Liver (tissue), 9 donors: ENCODE measurements around the gene PCGF2. TPM values are rescaled to one million over a fixed set of nuclear protein-coding genes. Genes with fewer than 3 reads are reported as not detected.

Source experiments
- DNase-seq: peaks from one replicate; pipeline ENCODE4 v3.0.0-alpha.2; 2017; ENCODE audit warnings: low spot score
- H3K27ac ChIP-seq, 2 donors: one replicate each; pipeline ENCODE4 v1.7.0; 2013; ENCODE audit warnings: inconsistent platforms in 2 of 2, low read length in 2 of 2, control low read depth in 1 of 2, low read depth in 1 of 2, mild to moderate bottlenecking in 1 of 2
- H3K27me3 ChIP-seq, 4 donors: one replicate each; pipeline versions ENCODE4 v1.6.1 to v1.7.0; 2013; ENCODE audit warnings: low read length in 3 of 4, inconsistent platforms in 1 of 4, mild to moderate bottlenecking in 1 of 4, moderate library complexity in 1 of 4; ENCODE audit not compliant: control insufficient read depth in 4 of 4, insufficient read depth in 4 of 4
- H3K36me3 ChIP-seq, 4 donors: one replicate each; pipeline versions ENCODE4 v1.6.1 to v1.7.0; 2013; ENCODE audit warnings: low read length in 3 of 4, mild to moderate bottlenecking in 3 of 4, low read depth in 1 of 4, moderate library complexity in 1 of 4; ENCODE audit not compliant: control insufficient read depth in 4 of 4, insufficient read depth in 3 of 4
- H3K4me1 ChIP-seq, 4 donors: one replicate each; pipeline versions ENCODE4 v1.6.1 to v1.7.0; 2013; ENCODE audit warnings: low read length in 3 of 4, mild to moderate bottlenecking in 3 of 4, moderate library complexity in 1 of 4; ENCODE audit not compliant: control insufficient read depth in 4 of 4, insufficient read depth in 4 of 4
- H3K4me3 ChIP-seq, 3 donors: one replicate each; pipeline versions ENCODE4 v1.6.1 to v1.7.0; 2013; ENCODE audit warnings: low read length in 3 of 3, control low read depth in 1 of 3, low read depth in 1 of 3, mild to moderate bottlenecking in 1 of 3
- H3K9ac ChIP-seq, 2 donors: one replicate each; pipeline ENCODE4 v1.7.0; 2013; ENCODE audit warnings: low read length in 2 of 2, mild to moderate bottlenecking in 2 of 2, moderate library complexity in 2 of 2, control low read depth in 1 of 2, low read depth in 1 of 2
- H3K9me3 ChIP-seq, 4 donors: one replicate each; pipeline versions ENCODE4 v1.6.1 to v1.7.0; 2013; ENCODE audit warnings: low read length in 3 of 4; ENCODE audit not compliant: control insufficient read depth in 4 of 4
- CTCF ChIP-seq: fragments of 150-350 bp; IDR thresholded peaks from 2 replicates; pipeline ENCODE4 v1.5.1; 2017; ENCODE audit warnings: improper control_type of control experiment, low read depth, low read length; ENCODE audit not compliant: missing input control
- EGR1 ChIP-seq, 2 donors: IDR thresholded peaks; 2 replicates each; pipeline ENCODE4 v1.6.1; 2016 to 2018; ENCODE audit warnings: antibody characterized with exemption in 2 of 2, low read depth in 2 of 2
- FOXA1 ChIP-seq: IDR thresholded peaks from 2 replicates; pipeline ENCODE4 v1.6.1; 2016; ENCODE audit warnings: antibody characterized with exemption
- FOXA2 ChIP-seq: IDR thresholded peaks from 2 replicates; pipeline ENCODE4 v1.6.1; 2016; ENCODE audit warnings: antibody characterized with exemption
- GABPA ChIP-seq, 2 donors: IDR thresholded peaks in 1 of 2; conservative IDR thresholded peaks in 1 of 2; 2 replicates each; pipeline ENCODE4 v1.6.1; 2016; ENCODE audit warnings: antibody characterized with exemption in 2 of 2, mild to moderate bottlenecking in 1 of 2, moderate library complexity in 1 of 2
- HNF4A ChIP-seq, 2 donors: conservative IDR thresholded peaks; 2 replicates each; pipeline ENCODE4 v1.6.1; 2016; ENCODE audit warnings: antibody characterized with exemption in 2 of 2, mild to moderate bottlenecking in 2 of 2
- HNF4G ChIP-seq: IDR thresholded peaks from 2 replicates; pipeline ENCODE4 v1.6.1; 2016; ENCODE audit warnings: antibody characterized with exemption
- JUND ChIP-seq, 2 donors: IDR thresholded peaks; 2 replicates each; pipeline ENCODE4 v1.6.1; 2016; ENCODE audit warnings: antibody characterized with exemption in 2 of 2
- NR2F2 ChIP-seq: IDR thresholded peaks from 2 replicates; pipeline ENCODE4 v1.6.1; 2016; ENCODE audit warnings: antibody characterized with exemption
- RAD21 ChIP-seq, 2 donors: IDR thresholded peaks; 2 replicates each; pipeline ENCODE4 v1.6.1; 2016; ENCODE audit warnings: antibody characterized with exemption in 2 of 2, mild to moderate bottlenecking in 2 of 2
- REST ChIP-seq: IDR thresholded peaks from 2 replicates; pipeline ENCODE4 v1.6.1; 2016; ENCODE audit warnings: antibody characterized with exemption, mild to moderate bottlenecking
- RXRA ChIP-seq, 2 donors: IDR thresholded peaks; 2 replicates each; pipeline ENCODE4 v1.6.1; 2017 to 2018; ENCODE audit warnings: antibody characterized with exemption in 2 of 2, mild to moderate bottlenecking in 1 of 2
- SP1 ChIP-seq: IDR thresholded peaks from 2 replicates; pipeline ENCODE4 v1.6.1; 2018; ENCODE audit warnings: antibody characterized with exemption, mild to moderate bottlenecking
- TAF1 ChIP-seq: conservative IDR thresholded peaks from 2 replicates; pipeline ENCODE4 v1.6.1; 2016; ENCODE audit warnings: antibody characterized with exemption, mild to moderate bottlenecking
- YY1 ChIP-seq: IDR thresholded peaks from 2 replicates; pipeline ENCODE4 v1.6.1; 2016; ENCODE audit warnings: antibody characterized with exemption, mild to moderate bottlenecking
- WGBS: extraction: QIAGEN DNeasy Blood & Tissue Kit; methylation state at CpG from one replicate; pipeline ENCODE4 v1.1.7; 2013; 5-methylcytosine and 5-hydroxymethylcytosine counted together
- polyA plus RNA-seq, 2 donors: library from polyadenylated mRNA; stranded (reverse) in 1 of 2; unstranded in 1 of 2; fragments of 200-250 nt in 1 of 2; fragments of >200 nt in 1 of 2; fragmentation: Nextera tagmentation in 1 of 2; extraction: Ambion mirVana in 1 of 2; gene quantifications; one replicate each; pipeline versions ENCODE4 v1.2.1 to v1.2.3, GENCODE V29; 2013 to 2015
- total RNA-seq, 2 donors: library from RNA; depleted of rRNA; stranded (reverse); fragments of >200 nt; gene quantifications; one replicate each; pipeline ENCODE4 v1.2.3, GENCODE V29; 2014
- TF ChIP-seq, protein P1 (sequence below): IDR thresholded peaks from 2 replicates; pipeline ENCODE4 v1.6.1; 2016; ENCODE audit warnings: antibody characterized with exemption
- TF ChIP-seq, protein P2 (sequence below): IDR thresholded peaks from 2 replicates; pipeline ENCODE4 v1.6.1; 2016; ENCODE audit warnings: antibody characterized with exemption
- TF ChIP-seq, protein P3 (sequence below): IDR thresholded peaks from 2 replicates; pipeline ENCODE4 v1.6.1; 2016; ENCODE audit warnings: antibody characterized with exemption
- donor health status: healthy.
- donor health status: healthy.
- donor health status: healthy.
- donor health status: healthy.
- donor health status: healthy.

PCGF2 gene
- total and polyA plus RNA-seq, 4 donors, result 1.2 to 3.2 (median 1.8) TPM

- DNase-seq, result no peak
- WGBS, result 92% methylated on average over 5 of the region's 5 CpGs
These were observed 18.2 kb upstream of the PCGF2 start for GRCh38 chr17:38766341-38766740.

More at GRCh38 chr17:38766341-38766740, 18.2 kb upstream of the PCGF2 start:
- no peaks in the 10 kb centered on the region for H3K9me3 ChIP-seq
- no peaks in the 10 kb centered on the region for H3K27me3 ChIP-seq
- no peak overlapping the region for H3K27ac ChIP-seq
- H3K36me3 ChIP-seq, result peaks cover 29 to 86% (median 49%) of the 10 kb centered on the region in 4 donors
- H3K4me3 ChIP-seq, result no peak overlapping the region
- peaks cover 0 to 2% (median 0%) of the 10 kb centered on the region in 4 donors for H3K4me1 ChIP-seq
- H3K9ac ChIP-seq, result no peak overlapping the region
- no peak for TF ChIP-seq HNF4G
- no peak for TF ChIP-seq EGR1 (IDR thresholded peaks at IDR 0.05; ENCODE audit: low read depth in 2 of 2)
- no peak for TF ChIP-seq REST
- TF ChIP-seq YY1, result no peak
- TF ChIP-seq FOXA1, result no peak
- TF ChIP-seq GABPA (IDR thresholded peaks at IDR 0.05 in 1 of 2, conservative IDR thresholded peaks at IDR 0.05 in 1 of 2), result no peak
- no peak for TF ChIP-seq SP1
- TF ChIP-seq, protein P1, sequence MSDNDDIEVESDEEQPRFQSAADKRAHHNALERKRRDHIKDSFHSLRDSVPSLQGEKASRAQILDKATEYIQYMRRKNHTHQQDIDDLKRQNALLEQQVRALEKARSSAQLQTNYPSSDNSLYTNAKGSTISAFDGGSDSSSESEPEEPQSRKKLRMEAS, result no peak
- TF ChIP-seq NR2F2, result no peak
- TF ChIP-seq RXRA (IDR thresholded peaks at IDR 0.05), result no peak
- no peak for TF ChIP-seq FOXA2
- TF ChIP-seq, protein P2, sequence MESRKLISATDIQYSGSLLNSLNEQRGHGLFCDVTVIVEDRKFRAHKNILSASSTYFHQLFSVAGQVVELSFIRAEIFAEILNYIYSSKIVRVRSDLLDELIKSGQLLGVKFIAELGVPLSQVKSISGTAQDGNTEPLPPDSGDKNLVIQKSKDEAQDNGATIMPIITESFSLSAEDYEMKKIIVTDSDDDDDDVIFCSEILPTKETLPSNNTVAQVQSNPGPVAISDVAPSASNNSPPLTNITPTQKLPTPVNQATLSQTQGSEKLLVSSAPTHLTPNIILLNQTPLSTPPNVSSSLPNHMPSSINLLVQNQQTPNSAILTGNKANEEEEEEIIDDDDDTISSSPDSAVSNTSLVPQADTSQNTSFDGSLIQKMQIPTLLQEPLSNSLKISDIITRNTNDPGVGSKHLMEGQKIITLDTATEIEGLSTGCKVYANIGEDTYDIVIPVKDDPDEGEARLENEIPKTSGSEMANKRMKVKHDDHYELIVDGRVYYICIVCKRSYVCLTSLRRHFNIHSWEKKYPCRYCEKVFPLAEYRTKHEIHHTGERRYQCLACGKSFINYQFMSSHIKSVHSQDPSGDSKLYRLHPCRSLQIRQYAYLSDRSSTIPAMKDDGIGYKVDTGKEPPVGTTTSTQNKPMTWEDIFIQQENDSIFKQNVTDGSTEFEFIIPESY, result no peak
- TF ChIP-seq TAF1, result no peak
- TF ChIP-seq, protein P3, sequence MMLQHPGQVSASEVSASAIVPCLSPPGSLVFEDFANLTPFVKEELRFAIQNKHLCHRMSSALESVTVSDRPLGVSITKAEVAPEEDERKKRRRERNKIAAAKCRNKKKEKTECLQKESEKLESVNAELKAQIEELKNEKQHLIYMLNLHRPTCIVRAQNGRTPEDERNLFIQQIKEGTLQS, result no peak
- no peak for TF ChIP-seq CTCF
- no peak for TF ChIP-seq JUND (IDR thresholded peaks at IDR 0.05)
- TF ChIP-seq HNF4A (conservative IDR thresholded peaks at IDR 0.05), result no peak
- TF ChIP-seq RAD21 (IDR thresholded peaks at IDR 0.05), result no peak
